GM23248 (cell line): ENCODE data around the gene SLC25A34.

Source experiments
- EZH2 ChIP-seq: fragments of 200-600 bp; sonication (generic); IDR thresholded peaks from 2 replicates; pipeline ENCODE4 v1.6.1; 2018; ENCODE audit warnings: antibody characterized with exemption, mild to moderate bottlenecking; ENCODE audit not compliant: insufficient read depth, poor library complexity, severe bottlenecking
- EZH2phosphoT487 ChIP-seq: fragments of 200-600 bp; sonication (generic); IDR thresholded peaks from 2 replicates; pipeline ENCODE4 v1.6.1; 2018; ENCODE audit warnings: antibody characterized with exemption, moderate library complexity, mild to moderate bottlenecking, low read depth; ENCODE audit not compliant: insufficient read depth

- TF ChIP-seq EZH2 (no peak), EZH2phosphoT487 (no peak)
Measured at GRCh38 chr1:15728937-15729657, 7.0 kb upstream of the SLC25A34 start.
